DND-41 (cell line): Measurements from ENCODE around the gene MICAL2.

Experiments
- ATAC-seq: fragments of 200-7000 bp; cut with Tn5 transposase; 3 replicates; pipeline ENCODE4 v1.9.1; 2021; ENCODE audit warnings: low read depth; ENCODE audit not compliant: insufficient read depth
- DNase-seq: peaks from one replicate; pipeline ENCODE4 v3.0.0-alpha.2; 2020
- H2AFZ ChIP-seq: 2 replicates; pipeline ENCODE4 v1.6.0; 2012; ENCODE audit warnings: low read depth, low read length
- H3K27ac ChIP-seq: 2 replicates; pipeline ENCODE4 v1.5.1; 2012; ENCODE audit warnings: low read length, inconsistent platforms
- H3K27me3 ChIP-seq: fragments of 200-600 bp; sonication (generic); 2 replicates; pipeline ENCODE4 v1.6.0; 2012; ENCODE audit warnings: low read length, mild to moderate bottlenecking, inconsistent platforms; ENCODE audit not compliant: insufficient read depth, poor library complexity
- H3K36me3 ChIP-seq: 2 replicates; pipeline ENCODE4 v1.5.1; 2012; ENCODE audit warnings: low read length, inconsistent platforms; ENCODE audit not compliant: insufficient read depth
- H3K4me1 ChIP-seq: 2 replicates; pipeline ENCODE4 v1.5.1; 2012; ENCODE audit warnings: mild to moderate bottlenecking, low read length; ENCODE audit not compliant: insufficient read depth
- H3K4me2 ChIP-seq: 2 replicates; pipeline ENCODE4 v1.6.0; 2012; ENCODE audit warnings: mild to moderate bottlenecking, moderate library complexity, low read length, inconsistent platforms; ENCODE audit not compliant: insufficient read depth
- H3K4me3 ChIP-seq, 2 experiments: fragments of 200-600 bp in 1 of 2; shearing (Covaris generic) in 1 of 2; 2 replicates each; pipeline ENCODE4 v1.5.1; 2012 to 2016; ENCODE audit warnings: inconsistent platforms in 2 of 2, low read length in 2 of 2, mild to moderate bottlenecking in 2 of 2, low read depth in 1 of 2, moderate library complexity in 1 of 2
- H3K79me2 ChIP-seq: 2 replicates; pipeline ENCODE4 v1.6.0; 2012; ENCODE audit warnings: low read length, inconsistent platforms; ENCODE audit not compliant: insufficient read depth
- H3K9ac ChIP-seq: 2 replicates; pipeline ENCODE4 v1.6.0; 2012; ENCODE audit warnings: low read depth, mild to moderate bottlenecking, inconsistent platforms, low read length, moderate library complexity
- H3K9me3 ChIP-seq: 2 replicates; pipeline ENCODE4 v1.5.1; 2012; ENCODE audit warnings: low read length, moderate library complexity, mild to moderate bottlenecking, inconsistent platforms; ENCODE audit not compliant: insufficient read depth, severe bottlenecking
- H4K20me1 ChIP-seq: 2 replicates; pipeline ENCODE4 v1.6.0; 2012; ENCODE audit warnings: low read length; ENCODE audit not compliant: insufficient read depth
- CTCF ChIP-seq: IDR thresholded peaks from 2 replicates; pipeline ENCODE4 v1.5.1; 2012; ENCODE audit warnings: borderline replicate concordance, low read length, moderate library complexity, mild to moderate bottlenecking; ENCODE audit not compliant: poor library complexity, severe bottlenecking; ENCODE audit errors: extremely low read depth
- EZH2 ChIP-seq: IDR thresholded peaks from 3 replicates; pipeline ENCODE4 v1.6.1; 2012; ENCODE audit warnings: borderline replicate concordance, low read depth, mild to moderate bottlenecking, moderate library complexity, low read length, inconsistent platforms; ENCODE audit not compliant: severe bottlenecking

The MICAL2 gene

GRCh38 chr11:12183827-12184620, 73.6 kb downstream of the MICAL2 start:
- no peaks in the 10 kb centered on the region for H4K20me1 ChIP-seq
- no peak overlapping the region for H3K9ac ChIP-seq
- H3K9me3 ChIP-seq: no peaks in the 10 kb centered on the region
- H3K27ac ChIP-seq: no peak overlapping the region
- ATAC-seq (no peak), DNase-seq (no peak)
- no peaks in the 10 kb centered on the region for H3K79me2 ChIP-seq
- H2AFZ ChIP-seq: no peak overlapping the region
- no peak overlapping the region for H3K4me3 ChIP-seq
- no peaks in the 10 kb centered on the region for H3K36me3 ChIP-seq
- no peak for TF ChIP-seq CTCF
- no peak for TF ChIP-seq EZH2
- H3K27me3 ChIP-seq: no peaks in the 10 kb centered on the region
- no peak overlapping the region for H3K4me2 ChIP-seq
- no peaks in the 10 kb centered on the region for H3K4me1 ChIP-seq

DNA sequence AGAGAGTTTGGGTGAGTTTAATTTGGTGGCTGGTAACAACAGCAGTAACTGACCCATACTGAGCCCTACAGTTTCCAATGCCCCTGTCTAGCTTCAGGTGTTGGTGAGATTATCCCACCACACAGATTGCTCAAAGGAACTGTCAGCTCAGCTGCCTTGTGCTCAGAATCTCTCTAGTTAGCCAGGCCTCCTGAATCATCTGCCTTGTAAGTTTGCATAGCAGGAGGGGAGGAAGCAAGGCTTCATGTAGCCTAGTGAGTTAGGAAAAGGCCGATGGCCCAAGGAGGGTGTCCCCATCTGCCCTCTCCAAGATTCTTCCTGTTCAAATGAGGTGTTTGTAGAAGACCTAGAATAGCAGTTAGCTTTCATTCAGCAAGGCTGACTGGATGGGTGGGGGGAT, 74.3 kb downstream of the MICAL2 start:
- Histone ChIP-seq H2AFZ (no peak overlapping the region), H3K27ac (no peak overlapping the region), H4K20me1 (no peaks in the 10 kb centered on the region), H3K4me3 (no peak overlapping the region), H3K27me3 (no peaks in the 10 kb centered on the region), H3K4me2 (no peak overlapping the region), H3K9me3 (no peaks in the 10 kb centered on the region), H3K36me3 (no peaks in the 10 kb centered on the region), H3K9ac (no peak overlapping the region), H3K79me2 (no peaks in the 10 kb centered on the region), H3K4me1 (no peaks in the 10 kb centered on the region)
- DNase-seq: no peak
- no peak for TF ChIP-seq EZH2
- no peak for TF ChIP-seq CTCF
- ATAC-seq: no peak

DNA sequence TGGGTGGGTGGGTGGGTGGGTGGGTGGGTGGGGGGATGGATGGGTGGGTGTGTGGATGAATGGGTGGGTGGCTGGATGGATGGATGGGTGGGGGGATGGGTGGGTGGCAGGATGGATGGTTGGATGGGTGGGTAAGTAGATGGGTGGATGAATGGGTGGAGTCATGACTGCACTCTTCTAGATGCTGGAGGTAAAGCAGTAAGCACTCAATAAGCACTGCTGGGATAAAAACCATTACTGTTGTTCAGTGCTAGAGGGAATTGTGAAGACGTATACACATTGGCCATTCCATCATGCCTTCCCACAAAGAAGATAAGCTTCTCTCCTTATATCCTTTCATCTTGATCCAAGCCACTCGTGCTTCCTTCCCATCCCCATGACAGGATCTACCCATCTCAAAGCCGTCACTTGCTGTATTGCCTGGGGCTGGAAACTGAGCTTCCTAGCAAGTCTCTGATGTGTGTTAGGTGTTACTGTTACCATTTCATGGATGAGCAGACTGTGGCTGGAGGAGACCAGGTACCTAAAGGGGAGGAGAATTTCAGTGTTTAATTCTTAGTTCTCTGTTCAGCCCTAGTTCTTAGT, 74.8 kb downstream of the MICAL2 start:
- no peaks in the 10 kb centered on the region for H4K20me1 ChIP-seq
- H3K4me1 ChIP-seq: no peaks in the 10 kb centered on the region
- no peaks in the 10 kb centered on the region for H3K27me3 ChIP-seq
- no peak overlapping the region for H2AFZ ChIP-seq
- DNase-seq (no peak), ATAC-seq (no peak)
- no peak overlapping the region for H3K9ac ChIP-seq
- H3K4me2 ChIP-seq: no peak overlapping the region
- H3K27ac ChIP-seq: no peak overlapping the region
- H3K9me3 ChIP-seq: no peaks in the 10 kb centered on the region
- no peak overlapping the region for H3K4me3 ChIP-seq
- TF ChIP-seq EZH2 (no peak), CTCF (no peak)
- H3K36me3 ChIP-seq: no peaks in the 10 kb centered on the region
- no peaks in the 10 kb centered on the region for H3K79me2 ChIP-seq
